Neural crest cell (in vitro differentiated cells): Measurements from ENCODE around the gene ZER1. TPM values are rescaled to one million over a fixed set of nuclear protein-coding genes. Genes with fewer than 3 reads are reported as not detected.

ENCODE experiments used
- DNase-seq: peaks from one replicate; pipeline ENCODE4 v3.0.0; 2021; ENCODE audit warnings: low read depth, mixed read lengths, low spot score
- H3K27ac Mint-ChIP-seq: one replicate; pipeline ENCODE4 v1.8.0; 2021; ENCODE audit warnings: mild to moderate bottlenecking, mixed read lengths; ENCODE audit not compliant: unreplicated experiment
- H3K27me3 Mint-ChIP-seq: 2 replicates; pipeline ENCODE4 v1.8.0; 2021; ENCODE audit warnings: low read depth, mild to moderate bottlenecking, mixed read lengths
- H3K36me3 Mint-ChIP-seq: 2 replicates; pipeline ENCODE4 v1.8.0; 2021; ENCODE audit warnings: low read depth, mild to moderate bottlenecking, mixed read lengths
- H3K4me1 Mint-ChIP-seq: 2 replicates; pipeline ENCODE4 v1.8.0; 2021; ENCODE audit warnings: mixed read lengths
- H3K4me3 Mint-ChIP-seq: one replicate; pipeline ENCODE4 v1.8.0; 2021; ENCODE audit warnings: mild to moderate bottlenecking, mixed read lengths
- H3K9me3 Mint-ChIP-seq: 2 replicates; pipeline ENCODE4 v1.8.0; 2021; ENCODE audit warnings: mixed read lengths
- CTCF ChIP-seq: fragments of 200-600 bp; sonication (generic); conservative IDR thresholded peaks from 2 replicates; pipeline ENCODE4 v1.5.0; 2021; ENCODE audit warnings: antibody characterized with exemption, mild to moderate bottlenecking
- total RNA-seq: library from RNA; stranded (reverse); gene quantifications from 2 replicates; pipeline ENCODE4 v1.2.1, GENCODE V29; 2021

The ZER1 gene
- total RNA-seq, 1 donor from 2014 or later: 19.1 TPM

- Mint-ChIP-seq H3K36me3 (peaks cover 3% of the 10 kb centered on the region), H3K4me3 (no peak overlapping the region), H3K27ac (no peak overlapping the region), H3K27me3 (no peaks in the 10 kb centered on the region), H3K9me3 (no peaks in the 10 kb centered on the region), H3K4me1 (no peaks in the 10 kb centered on the region)
- no peak for DNase-seq
- no peak for TF ChIP-seq CTCF
These were observed 57.7 kb downstream of the ZER1 start for GRCh38 chr9:128713941-128714573.

GRCh38 chr9:128713411-128713780, 58.3 kb downstream of the ZER1 start:
- no peaks in the 10 kb centered on the region for H3K9me3 Mint-ChIP-seq

GRCh38 chr9:128712451-128713410, 59.0 kb downstream of the ZER1 start:
- peaks cover 3% of the 10 kb centered on the region for H3K36me3 Mint-ChIP-seq
- no peak for TF ChIP-seq CTCF

More at GRCh38 chr9:128713411-128713780, 58.3 kb downstream of the ZER1 start:
- Mint-ChIP-seq H3K4me1 (no peaks in the 10 kb centered on the region), H3K27me3 (no peaks in the 10 kb centered on the region), H3K27ac (no peak overlapping the region), H3K4me3 (no peak overlapping the region), H3K36me3 (peaks cover 3% of the 10 kb centered on the region)
- no peak for DNase-seq
- TF ChIP-seq CTCF: no peak

GRCh38 chr9:128707446-128707845, 64.3 kb downstream of the ZER1 start:
- Mint-ChIP-seq H3K27ac (no peak overlapping the region), H3K36me3 (peaks cover 3% of the 10 kb centered on the region), H3K27me3 (no peaks in the 10 kb centered on the region), H3K4me3 (no peak overlapping the region), H3K9me3 (no peaks in the 10 kb centered on the region), H3K4me1 (peaks cover 6% of the 10 kb centered on the region)
- TF ChIP-seq CTCF: no peak
- DNase-seq: no peak

More at GRCh38 chr9:128712451-128713410, 59.0 kb downstream of the ZER1 start:
- Mint-ChIP-seq H3K4me1 (no peaks in the 10 kb centered on the region), H3K27me3 (no peaks in the 10 kb centered on the region), H3K27ac (no peak overlapping the region), H3K9me3 (no peaks in the 10 kb centered on the region), H3K4me3 (no peak overlapping the region)
- no peak for DNase-seq

- Mint-ChIP-seq H3K4me1 (peaks cover 9% of the 10 kb centered on the region), H3K36me3 (peaks cover 3% of the 10 kb centered on the region), H3K27ac (no peak overlapping the region), H3K4me3 (no peak overlapping the region), H3K27me3 (no peaks in the 10 kb centered on the region), H3K9me3 (no peaks in the 10 kb centered on the region)
- TF ChIP-seq CTCF: no peak
- no peak for DNase-seq
These were observed 64.9 kb downstream of the ZER1 start for GRCh38 chr9:128706671-128707381.
